Amniotic stem cell (primary cell): ENCODE data around the gene FOSB.

Experiments used
- DNase-seq: peaks from one replicate; lab custom pipeline; 2025; lab: John Stamatoyannopoulos, UW

The FOSB gene

GRCh38 chr19:45442778-45443461 is 24.9 kb upstream of the FOSB start:
- DNase-seq = no peak

- DNase-seq = peak; percentile 83
Measured at GRCh38 chr19:45443462-45444317, 24.1 kb upstream of the FOSB start.

- DNase-seq = peak; percentile 76
Measured at GRCh38 chr19:45444318-45445041, 23.3 kb upstream of the FOSB start.

GRCh38 chr19:45445139-45445538 is 22.7 kb upstream of the FOSB start:
- DNase-seq = no peak

GRCh38 chr19:45446295-45446694 is 21.5 kb upstream of the FOSB start:
- DNase-seq = no peak

- DNase-seq = no peak
Measured at GRCh38 chr19:45446944-45447343, 20.9 kb upstream of the FOSB start.

- no peak for DNase-seq
Measured at GRCh38 chr19:45448425-45448756, 19.4 kb upstream of the FOSB start.

GRCh38 chr19:45448887-45449299 is 18.9 kb upstream of the FOSB start:
- DNase-seq = no peak

- no peak for DNase-seq
Measured at GRCh38 chr19:45450012-45450333, 17.8 kb upstream of the FOSB start.

- DNase-seq = no peak
Measured at GRCh38 chr19:45451131-45451849, 16.5 kb upstream of the FOSB start.

GRCh38 chr19:45451850-45452387 is 15.9 kb upstream of the FOSB start:
- no peak for DNase-seq

GRCh38 chr19:45455707-45456499 is 11.9 kb upstream of the FOSB start:
- DNase-seq = peak; percentile 93

- DNase-seq = no peak
Measured at GRCh38 chr19:45456500-45456815, 11.3 kb upstream of the FOSB start.

- no peak for DNase-seq
Measured at GRCh38 chr19:45457776-45458175, 10.0 kb upstream of the FOSB start.

- DNase-seq = no peak
Measured at GRCh38 chr19:45460807-45461347, 6.9 kb upstream of the FOSB start.

GRCh38 chr19:45462174-45462573 is 5.6 kb upstream of the FOSB start:
- no peak for DNase-seq

GRCh38 chr19:45463241-45463640 is 4.6 kb upstream of the FOSB start:
- DNase-seq = no peak

GRCh38 chr19:45464274-45464673 is 3.5 kb upstream of the FOSB start:
- no peak for DNase-seq

- no peak for DNase-seq
Measured at GRCh38 chr19:45464852-45465441, 2.8 kb upstream of the FOSB start.

GRCh38 chr19:45467115-45467455 is 711 bp upstream of the FOSB start:
- DNase-seq = no peak

GRCh38 chr19:45468159-45468651 is 409 bp downstream of the FOSB start:
- no peak for DNase-seq
